Lower lobe of right lung (tissue), 2 donors: ENCODE data around the gene BEND5. TPM values are rescaled to one million over a fixed set of nuclear protein-coding genes. Genes with fewer than 3 reads are reported as not detected.

Source experiments
- ATAC-seq, 2 donors: fragments of 200-7000 bp; cut with Tn5 transposase; one replicate each; pipeline ENCODE4 v1.9.1; 2020 to 2022; ENCODE audit warnings: mild to moderate bottlenecking in 2 of 2, moderate library complexity in 2 of 2
- DNase-seq: peaks from one replicate; pipeline ENCODE4 v3.0.0-alpha.2; 2020
- H3K27ac ChIP-seq: fragments of 200-600 bp; one replicate; pipeline ENCODE4 v1.8.0; 2022
- H3K27me3 ChIP-seq: fragments of 200-600 bp; one replicate; pipeline ENCODE4 v1.8.0; 2022; ENCODE audit warnings: low read depth
- H3K36me3 ChIP-seq: fragments of 200-600 bp; one replicate; pipeline ENCODE4 v1.8.0; 2022; ENCODE audit warnings: mild to moderate bottlenecking
- H3K4me1 ChIP-seq: fragments of 200-600 bp; one replicate; pipeline ENCODE4 v1.8.0; 2022
- H3K4me3 ChIP-seq: fragments of 200-600 bp; one replicate; pipeline ENCODE4 v1.8.0; 2022; ENCODE audit warnings: mild to moderate bottlenecking
- H3K9me3 ChIP-seq: fragments of 200-600 bp; one replicate; pipeline ENCODE4 v1.8.0; 2022
- CTCF ChIP-seq: fragments of 200-600 bp; IDR thresholded peaks from one replicate; pipeline ENCODE4 v1.8.0; 2022; ENCODE audit warnings: antibody characterized with exemption, mild to moderate bottlenecking
- intact Hi-C: fragments of 100-400 bp; cut with DNase I; formaldehyde crosslinking; loops from one replicate; pipeline ENCODE4 v1.11.0; 2022
- total RNA-seq: library from RNA; stranded (reverse); fragmentation: NEBNext Ultra II Directional; extraction: Animal tissue kit (Norgen Biotek cat#: 25700); gene quantifications from one replicate; pipeline ENCODE4 v1.2.1, GENCODE V29; 2021
- donor health status: DM: no; HTN: yes; CAD: no; lungs with severe emphysema.

The BEND5 gene
- total RNA-seq, 1 donor from 2014 or later: 4.3 TPM

- Histone ChIP-seq H3K4me1 (no peaks in the 10 kb centered on the region), H3K9me3 (no peaks in the 10 kb centered on the region), H3K27me3 (no peaks in the 10 kb centered on the region), H3K36me3 (no peaks in the 10 kb centered on the region), H3K27ac (no peak overlapping the region), H3K4me3 (no peak overlapping the region)
- no peak for TF ChIP-seq CTCF
- intact Hi-C loops: no loop called here
- ATAC-seq: no peak
- no peak for DNase-seq
Observed at GRCh38 chr1:48683839-48684238, 92.9 kb downstream of the BEND5 start.

- no peaks in the 10 kb centered on the region for H3K27me3 ChIP-seq
- intact Hi-C loops: no loop called here
- no peak overlapping the region for H3K27ac ChIP-seq
- no peaks in the 10 kb centered on the region for H3K4me1 ChIP-seq
- ATAC-seq (no peak), DNase-seq (no peak)
- no peaks in the 10 kb centered on the region for H3K9me3 ChIP-seq
- no peak for TF ChIP-seq CTCF
- H3K36me3 ChIP-seq: no peaks in the 10 kb centered on the region
- no peak overlapping the region for H3K4me3 ChIP-seq
Observed at GRCh38 chr1:48681476-48682305, 95.0 kb downstream of the BEND5 start.

GRCh38 chr1:48680411-48681035 lies 96.2 kb downstream of the BEND5 start:
- H3K4me1 ChIP-seq: no peaks in the 10 kb centered on the region
- no peak overlapping the region for H3K4me3 ChIP-seq
- no peaks in the 10 kb centered on the region for H3K9me3 ChIP-seq
- no peak for DNase-seq
- intact Hi-C loops: no loop called here
- H3K36me3 ChIP-seq: no peaks in the 10 kb centered on the region
- no peak overlapping the region for H3K27ac ChIP-seq
- ATAC-seq: no peak
- H3K27me3 ChIP-seq: no peaks in the 10 kb centered on the region
- no peak for TF ChIP-seq CTCF

GRCh38 chr1:48679859-48680258 lies 96.8 kb downstream of the BEND5 start:
- Histone ChIP-seq H3K9me3 (no peaks in the 10 kb centered on the region), H3K36me3 (no peaks in the 10 kb centered on the region), H3K27me3 (no peaks in the 10 kb centered on the region), H3K4me3 (no peak overlapping the region), H3K27ac (no peak overlapping the region), H3K4me1 (no peaks in the 10 kb centered on the region)
- ATAC-seq (no peak), DNase-seq (no peak)
- TF ChIP-seq CTCF: no peak
- intact Hi-C loops: no loop called here

GRCh38 chr1:48678710-48679505 lies 97.8 kb downstream of the BEND5 start:
- DNase-seq: no peak
- Histone ChIP-seq H3K36me3 (no peaks in the 10 kb centered on the region), H3K27me3 (no peaks in the 10 kb centered on the region), H3K4me1 (no peaks in the 10 kb centered on the region), H3K9me3 (no peaks in the 10 kb centered on the region), H3K4me3 (no peak overlapping the region), H3K27ac (no peak overlapping the region)
- no peak for ATAC-seq
- intact Hi-C loops: no loop called here
- TF ChIP-seq CTCF: no peak
